Measurements from ENCODE around the gene D2HGDH. TPM values are rescaled to one million over a fixed set of nuclear protein-coding genes. Genes with fewer than 3 reads are reported as not detected.

D2HGDH gene
- total and polyA plus RNA-seq, 9 of the 15 experiments (the other 6 are each of a cell fraction or from before 2014, with no cell fraction given) = 0.39 to 30.8 (median 10.3) TPM

DNA sequence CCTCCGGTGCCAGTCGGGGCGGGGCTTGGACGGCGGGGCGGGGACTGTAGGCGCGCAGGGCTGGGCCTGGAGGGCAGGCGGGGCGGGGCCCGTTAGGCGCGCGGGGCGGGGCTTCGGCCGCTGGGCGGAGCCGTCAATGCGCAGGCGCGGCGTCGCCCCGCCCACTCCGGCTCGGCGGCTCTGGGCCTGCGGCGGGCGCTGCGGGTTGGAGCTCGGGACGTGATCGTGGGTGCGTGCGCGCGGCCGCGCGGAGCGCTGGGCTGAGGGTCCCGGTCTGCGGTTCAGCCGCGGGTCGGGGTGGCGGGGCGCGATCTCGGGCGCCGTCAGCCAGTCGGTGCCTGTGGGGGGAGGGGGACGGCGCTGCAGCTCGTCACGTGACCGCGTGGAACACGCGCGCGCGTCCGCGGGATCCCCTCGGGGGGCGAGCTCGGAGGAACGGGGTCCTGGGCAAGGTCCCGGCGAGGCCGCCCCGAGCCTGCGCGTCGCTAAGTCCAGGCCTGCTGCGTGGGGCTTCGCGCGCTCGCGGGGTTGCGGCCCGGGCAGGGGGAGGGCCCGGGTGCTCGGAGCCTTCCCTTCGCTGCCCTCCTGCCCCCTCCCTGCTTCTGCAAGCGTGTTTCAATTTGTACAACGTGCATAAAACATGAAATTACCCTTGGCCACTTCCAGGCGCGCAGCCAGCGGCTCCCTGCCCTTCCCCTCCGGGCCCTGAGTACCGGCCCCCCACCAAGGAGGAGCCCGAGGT lies at the start of gene D2HGDH (continued):
- TF ChIP-seq CXXC5 (CRISPR knock-in tag; IDR thresholded peaks at IDR 0.05) (peak; percentile 86), EGR1 (conservative IDR thresholded peaks at IDR 0.05) (no peak), NFIX (CRISPR knock-in tag; IDR thresholded peaks at IDR 0.05; ENCODE audit: low read depth) (no peak), L3MBTL2 (IDR thresholded peaks at IDR 0.05) (peak; percentile 70), BCOR (IDR thresholded peaks at IDR 0.05) (no peak), PHF21A (IDR thresholded peaks at IDR 0.05; ENCODE audit: borderline replicate concordance, low read depth) (no peak), ZNF586 (CRISPR knock-in tag; conservative IDR thresholded peaks at IDR 0.05) (no peak), TAF15 (IDR thresholded peaks at IDR 0.05; ENCODE audit: low read depth, low read length) (no peak), MAZ (CRISPR knock-in tag; conservative IDR thresholded peaks at IDR 0.05 in 1 of 2, IDR thresholded peaks at IDR 0.05 in 1 of 2) (peak in 1 of 2 experiments; percentile 78; a peak in 3 of 4 replicates), ZC3H11A (IDR thresholded peaks at IDR 0.05; ENCODE audit: low read depth, low read length) (no peak), MEIS2 (IDR thresholded peaks at IDR 0.05; ENCODE audit: partially characterized antibody) (peak; percentile 51), ETV5 (CRISPR knock-in tag; IDR thresholded peaks at IDR 0.05; ENCODE audit: low read depth) (no peak), BHLHE40 (IDR thresholded peaks at IDR 0.05; ENCODE audit: low read length) (peak; percentile 93), KAT7 (CRISPR knock-in tag; IDR thresholded peaks at IDR 0.05; ENCODE audit: borderline replicate concordance) (0 out of 2 replicates have a peak, but pooled peaks have one; percentile 57)
- TF ChIP-seq, protein P1, sequence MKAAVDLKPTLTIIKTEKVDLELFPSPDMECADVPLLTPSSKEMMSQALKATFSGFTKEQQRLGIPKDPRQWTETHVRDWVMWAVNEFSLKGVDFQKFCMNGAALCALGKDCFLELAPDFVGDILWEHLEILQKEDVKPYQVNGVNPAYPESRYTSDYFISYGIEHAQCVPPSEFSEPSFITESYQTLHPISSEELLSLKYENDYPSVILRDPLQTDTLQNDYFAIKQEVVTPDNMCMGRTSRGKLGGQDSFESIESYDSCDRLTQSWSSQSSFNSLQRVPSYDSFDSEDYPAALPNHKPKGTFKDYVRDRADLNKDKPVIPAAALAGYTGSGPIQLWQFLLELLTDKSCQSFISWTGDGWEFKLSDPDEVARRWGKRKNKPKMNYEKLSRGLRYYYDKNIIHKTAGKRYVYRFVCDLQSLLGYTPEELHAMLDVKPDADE (conservative IDR thresholded peaks at IDR 0.05; ENCODE audit: control insufficient read depth, low read depth, low read length) = peak; percentile 30; the same call in 1 of the 2 replicates
- TF ChIP-seq, protein P2, sequence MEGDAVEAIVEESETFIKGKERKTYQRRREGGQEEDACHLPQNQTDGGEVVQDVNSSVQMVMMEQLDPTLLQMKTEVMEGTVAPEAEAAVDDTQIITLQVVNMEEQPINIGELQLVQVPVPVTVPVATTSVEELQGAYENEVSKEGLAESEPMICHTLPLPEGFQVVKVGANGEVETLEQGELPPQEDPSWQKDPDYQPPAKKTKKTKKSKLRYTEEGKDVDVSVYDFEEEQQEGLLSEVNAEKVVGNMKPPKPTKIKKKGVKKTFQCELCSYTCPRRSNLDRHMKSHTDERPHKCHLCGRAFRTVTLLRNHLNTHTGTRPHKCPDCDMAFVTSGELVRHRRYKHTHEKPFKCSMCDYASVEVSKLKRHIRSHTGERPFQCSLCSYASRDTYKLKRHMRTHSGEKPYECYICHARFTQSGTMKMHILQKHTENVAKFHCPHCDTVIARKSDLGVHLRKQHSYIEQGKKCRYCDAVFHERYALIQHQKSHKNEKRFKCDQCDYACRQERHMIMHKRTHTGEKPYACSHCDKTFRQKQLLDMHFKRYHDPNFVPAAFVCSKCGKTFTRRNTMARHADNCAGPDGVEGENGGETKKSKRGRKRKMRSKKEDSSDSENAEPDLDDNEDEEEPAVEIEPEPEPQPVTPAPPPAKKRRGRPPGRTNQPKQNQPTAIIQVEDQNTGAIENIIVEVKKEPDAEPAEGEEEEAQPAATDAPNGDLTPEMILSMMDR (IDR thresholded peaks at IDR 0.05 in 2 of 3, conservative IDR thresholded peaks at IDR 0.05 in 1 of 3; ENCODE audit: insufficient read depth in 2 of 3, low read depth in 1 of 3, low read length in 3 of 3) = no peak
- TF ChIP-seq, protein P3, sequence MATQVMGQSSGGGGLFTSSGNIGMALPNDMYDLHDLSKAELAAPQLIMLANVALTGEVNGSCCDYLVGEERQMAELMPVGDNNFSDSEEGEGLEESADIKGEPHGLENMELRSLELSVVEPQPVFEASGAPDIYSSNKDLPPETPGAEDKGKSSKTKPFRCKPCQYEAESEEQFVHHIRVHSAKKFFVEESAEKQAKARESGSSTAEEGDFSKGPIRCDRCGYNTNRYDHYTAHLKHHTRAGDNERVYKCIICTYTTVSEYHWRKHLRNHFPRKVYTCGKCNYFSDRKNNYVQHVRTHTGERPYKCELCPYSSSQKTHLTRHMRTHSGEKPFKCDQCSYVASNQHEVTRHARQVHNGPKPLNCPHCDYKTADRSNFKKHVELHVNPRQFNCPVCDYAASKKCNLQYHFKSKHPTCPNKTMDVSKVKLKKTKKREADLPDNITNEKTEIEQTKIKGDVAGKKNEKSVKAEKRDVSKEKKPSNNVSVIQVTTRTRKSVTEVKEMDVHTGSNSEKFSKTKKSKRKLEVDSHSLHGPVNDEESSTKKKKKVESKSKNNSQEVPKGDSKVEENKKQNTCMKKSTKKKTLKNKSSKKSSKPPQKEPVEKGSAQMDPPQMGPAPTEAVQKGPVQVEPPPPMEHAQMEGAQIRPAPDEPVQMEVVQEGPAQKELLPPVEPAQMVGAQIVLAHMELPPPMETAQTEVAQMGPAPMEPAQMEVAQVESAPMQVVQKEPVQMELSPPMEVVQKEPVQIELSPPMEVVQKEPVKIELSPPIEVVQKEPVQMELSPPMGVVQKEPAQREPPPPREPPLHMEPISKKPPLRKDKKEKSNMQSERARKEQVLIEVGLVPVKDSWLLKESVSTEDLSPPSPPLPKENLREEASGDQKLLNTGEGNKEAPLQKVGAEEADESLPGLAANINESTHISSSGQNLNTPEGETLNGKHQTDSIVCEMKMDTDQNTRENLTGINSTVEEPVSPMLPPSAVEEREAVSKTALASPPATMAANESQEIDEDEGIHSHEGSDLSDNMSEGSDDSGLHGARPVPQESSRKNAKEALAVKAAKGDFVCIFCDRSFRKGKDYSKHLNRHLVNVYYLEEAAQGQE (IDR thresholded peaks at IDR 0.05; ENCODE audit: borderline replicate concordance) = peak; percentile 53
- TF ChIP-seq, protein P3 (CRISPR knock-in tag; IDR thresholded peaks at IDR 0.05; ENCODE audit: low read depth) = no peak
